ENCODE data around the gene NPAS2. TPM values are rescaled to one million over a fixed set of nuclear protein-coding genes. Genes with fewer than 3 reads are reported as not detected.

Gene NPAS2
- total RNA-seq, 2 donors from 2014 or later = 59.5 to 59.6 TPM

DNA sequence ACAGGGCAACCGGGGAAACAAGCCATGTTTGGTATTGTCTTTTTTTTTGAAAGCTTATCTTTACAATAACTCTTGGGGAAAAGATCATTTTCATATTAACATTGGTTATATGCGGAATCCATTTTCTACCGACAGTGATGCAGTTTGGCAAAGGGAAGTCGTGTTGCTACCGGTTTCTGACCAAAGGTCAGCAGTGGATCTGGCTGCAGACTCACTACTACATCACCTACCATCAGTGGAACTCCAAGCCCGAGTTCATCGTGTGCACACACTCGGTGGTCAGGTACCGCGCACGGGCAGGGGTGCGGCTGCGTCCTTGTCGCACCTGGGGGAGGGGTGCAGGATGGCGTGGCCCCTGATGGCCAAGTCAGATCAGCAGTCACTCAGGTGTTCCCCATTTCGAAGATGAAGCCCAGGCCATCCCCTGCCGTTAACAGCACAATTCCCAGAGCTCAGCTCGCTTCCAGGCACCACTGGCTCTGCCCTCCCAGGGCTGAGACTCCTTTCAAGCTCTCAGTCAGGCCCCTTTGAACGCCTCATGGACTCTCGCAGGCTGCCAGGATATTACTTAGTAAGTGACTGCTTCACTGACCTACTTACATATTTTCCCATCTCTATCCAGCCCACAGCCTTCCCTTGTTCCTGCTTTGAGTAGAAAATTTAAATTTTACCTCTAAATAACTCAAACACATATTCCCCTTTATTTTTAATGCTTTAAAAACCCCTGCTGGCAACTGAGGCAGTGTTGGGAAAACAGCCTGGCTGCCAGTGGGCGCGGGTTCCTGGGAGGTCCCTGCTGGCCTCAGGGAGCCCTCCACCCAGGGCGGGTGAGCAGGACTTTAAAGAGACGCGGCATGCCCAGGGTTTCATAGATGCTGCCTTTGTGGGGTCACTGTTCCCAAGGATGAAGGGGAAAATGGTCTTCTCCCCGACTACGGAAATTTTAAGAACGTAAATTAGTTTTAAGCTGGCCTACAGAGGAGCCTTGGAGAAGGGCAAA, 148.5 kb downstream of the NPAS2 start:
- ATAC-seq (no peak), DNase-seq (no peak)
- intact Hi-C loops (cut with DNase I, micrococcal nuclease) = no loop called here

DNA sequence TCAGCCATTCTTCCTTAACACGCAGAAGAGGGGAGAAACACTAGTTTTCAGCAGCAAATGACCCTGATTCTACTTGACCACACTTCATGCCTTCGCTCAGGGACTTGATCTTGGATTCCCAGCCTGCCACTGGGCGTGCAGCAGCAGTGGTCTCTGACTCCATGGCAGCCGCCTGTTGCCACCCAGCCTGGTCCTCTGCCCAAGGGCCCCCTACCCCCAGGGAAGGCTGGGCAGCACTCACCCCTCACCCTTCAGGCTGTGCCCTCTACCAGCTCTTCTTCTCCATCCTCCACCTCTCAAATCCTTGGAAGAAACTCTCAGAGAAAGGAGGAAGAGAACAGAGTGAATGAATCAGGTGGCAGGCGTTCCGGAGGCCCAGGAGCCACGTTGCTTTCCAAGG, 150.1 kb downstream of the NPAS2 start:
- intact Hi-C loops (cut with DNase I, micrococcal nuclease) = no loop called here

DNA sequence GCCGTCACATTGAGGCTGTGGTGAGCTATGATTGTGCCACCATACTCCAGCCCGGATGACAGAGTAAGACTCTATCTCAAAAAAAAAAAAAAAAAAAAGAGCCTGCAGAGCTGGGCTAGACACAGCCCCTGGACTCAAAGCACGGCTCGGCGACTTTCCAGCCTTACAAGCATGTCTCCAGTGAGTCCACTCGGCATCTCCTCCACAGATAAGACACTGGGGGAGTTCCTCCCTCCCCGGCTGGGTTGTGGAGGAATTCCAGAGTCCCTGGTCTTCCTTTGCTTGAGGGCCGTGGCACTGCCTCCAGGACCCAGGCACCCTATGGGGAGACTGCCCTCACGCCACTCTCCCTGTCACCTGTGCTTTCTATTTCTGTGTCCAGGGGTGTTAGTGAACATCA, 151.3 kb downstream of the NPAS2 start:
- DNase-seq (no peak), ATAC-seq (no peak)
- intact Hi-C loops (cut with DNase I, micrococcal nuclease) = no loop called here

More for the DNA sequence above, 150.1 kb downstream of the NPAS2 start:
- ATAC-seq (no peak), DNase-seq (no peak)

DNA sequence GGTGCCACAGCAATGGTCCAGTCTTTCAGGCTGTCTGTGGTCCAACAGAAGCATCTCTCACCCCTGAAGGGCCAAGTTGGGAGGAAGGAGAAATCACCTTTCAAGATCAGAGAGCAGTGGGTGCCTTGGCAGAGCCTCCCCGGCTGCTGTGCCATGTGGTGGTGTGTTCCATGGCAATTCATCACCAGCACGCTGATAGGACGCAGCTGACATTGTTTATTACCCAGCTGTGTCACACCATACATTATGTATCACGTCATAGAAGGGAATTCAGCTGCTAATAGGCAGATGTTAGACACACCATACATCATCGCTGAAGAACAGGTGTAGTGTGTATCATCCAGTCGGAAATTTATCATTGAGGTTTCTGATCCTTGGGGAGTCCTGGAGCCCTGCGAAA, 152.5 kb downstream of the NPAS2 start:
- no peak for DNase-seq
- intact Hi-C loops (cut with DNase I, micrococcal nuclease) = no loop called here
- ATAC-seq = no peak

DNA sequence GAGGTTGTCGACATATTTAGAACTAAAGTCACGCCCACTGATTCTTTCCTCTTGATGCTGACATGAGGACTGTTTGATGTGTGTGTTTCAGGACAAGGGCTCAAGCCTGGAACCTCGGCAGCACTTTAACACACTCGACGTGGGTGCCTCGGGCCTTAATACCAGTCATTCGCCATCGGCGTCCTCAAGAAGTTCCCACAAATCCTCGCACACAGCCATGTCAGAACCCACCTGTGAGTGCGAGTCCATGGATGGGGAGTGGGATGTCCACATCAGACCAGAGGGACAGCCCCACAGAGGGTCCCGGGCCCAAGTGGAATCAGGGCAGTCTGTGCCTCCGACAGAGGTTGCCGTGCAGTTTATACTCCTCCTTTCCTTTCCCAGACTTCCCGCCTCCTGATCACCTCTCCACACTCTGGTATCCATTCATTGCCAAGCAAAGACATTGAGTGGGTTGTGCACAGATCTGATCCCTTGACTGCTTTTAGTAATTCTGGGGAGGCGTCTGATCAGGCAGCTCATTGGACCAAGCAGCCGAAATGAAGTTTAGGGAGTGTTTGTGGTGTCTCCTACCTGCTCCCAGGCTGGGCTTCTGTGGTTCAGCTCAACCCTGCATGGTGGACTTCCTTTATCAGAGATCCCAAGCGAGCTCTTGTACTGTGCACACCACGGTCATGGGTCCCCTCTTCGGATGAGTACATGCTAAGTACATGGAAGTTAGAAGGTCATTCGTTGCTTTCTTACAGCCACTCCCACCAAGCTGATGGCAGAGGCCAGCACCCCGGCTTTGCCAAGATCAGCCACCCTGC, 155.0 kb downstream of the NPAS2 start:
- ATAC-seq (no peak), DNase-seq (no peak)
- intact Hi-C loops (cut with DNase I, micrococcal nuclease) = no loop called here

GRCh38 chr2:100975521-100975785, 155.5 kb downstream of the NPAS2 start:
- DNase-seq (no peak), ATAC-seq (no peak)
- intact Hi-C loops (cut with DNase I, micrococcal nuclease) = no loop called here

GRCh38 chr2:100976061-100976460, 156.1 kb downstream of the NPAS2 start:
- intact Hi-C loops (cut with DNase I, micrococcal nuclease) = no loop called here
- no peak for DNase-seq

DNA sequence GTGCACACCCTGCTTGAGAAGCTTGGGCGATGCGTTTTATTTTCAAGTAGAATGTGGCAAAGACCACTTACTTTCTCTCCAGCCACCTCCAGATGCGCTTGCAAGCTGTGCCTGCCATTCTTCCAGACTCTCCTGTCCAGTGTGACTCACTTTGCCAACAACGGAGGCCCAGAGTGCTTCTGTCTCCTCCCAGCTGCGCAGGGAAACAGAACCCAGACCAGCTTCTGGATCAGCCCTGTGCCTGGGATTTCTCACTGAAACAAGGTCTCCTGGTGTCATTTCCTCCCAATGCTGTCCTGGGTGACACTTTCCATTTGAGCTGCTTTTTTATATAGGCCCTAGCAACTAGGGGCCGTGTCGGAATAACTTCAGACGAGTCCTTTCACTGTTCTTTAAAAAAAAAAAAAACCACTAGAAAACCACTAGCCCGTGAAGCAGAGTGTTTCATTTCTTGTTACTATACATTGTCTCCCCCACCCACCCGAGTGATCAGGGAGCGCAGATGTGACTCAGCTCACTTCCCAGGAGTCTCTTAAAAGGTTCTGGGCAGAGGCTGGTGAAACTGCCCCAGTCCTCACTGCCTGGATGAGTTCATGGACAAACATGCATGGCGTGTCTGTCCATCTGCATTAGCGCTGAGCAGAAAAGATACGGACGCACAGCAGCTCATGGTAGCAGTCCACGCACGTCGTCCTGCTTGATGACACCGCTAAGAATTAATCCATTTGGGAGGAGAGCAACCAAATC, 156.9 kb downstream of the NPAS2 start:
- ATAC-seq (no peak), DNase-seq (no peak)
- intact Hi-C loops (cut with DNase I, micrococcal nuclease) = no loop called here

More at GRCh38 chr2:100976061-100976460, 156.1 kb downstream of the NPAS2 start:
- ATAC-seq = no peak

GRCh38 chr2:100977511-100977910, 157.6 kb downstream of the NPAS2 start:
- ATAC-seq = no peak
- intact Hi-C loops (cut with DNase I, micrococcal nuclease) = no loop called here
- DNase-seq = no peak

DNA sequence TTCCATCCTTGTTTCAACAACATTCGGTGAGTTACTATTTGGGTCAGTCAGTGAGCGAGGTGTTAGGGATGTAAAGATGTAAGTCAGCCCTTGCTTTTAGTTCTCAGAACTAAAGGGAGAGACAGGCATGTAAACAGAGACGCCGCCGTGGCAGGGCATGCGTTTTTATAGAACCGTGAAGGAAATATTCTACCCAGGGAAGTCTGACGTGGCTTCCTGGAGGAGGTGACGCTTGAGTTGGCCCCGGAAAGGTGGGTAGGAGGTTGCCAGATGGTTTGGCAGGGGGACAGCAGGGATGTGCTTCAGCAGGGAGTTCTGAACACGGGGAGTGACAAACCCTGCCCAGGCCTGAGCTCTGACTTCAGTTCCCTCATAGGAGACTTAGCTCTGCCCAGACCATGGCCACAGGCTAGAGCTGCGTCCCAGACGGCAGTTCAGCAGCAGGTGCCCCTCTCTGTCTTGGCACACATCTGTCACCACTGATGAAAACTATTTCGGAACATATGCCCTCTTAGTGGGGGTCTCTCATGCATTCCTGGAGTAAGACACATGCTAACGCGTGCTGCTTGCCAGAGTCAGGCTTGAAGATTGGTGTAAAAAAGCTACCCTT, 158.7 kb downstream of the NPAS2 start:
- no peak for ATAC-seq
- intact Hi-C loops (cut with DNase I, micrococcal nuclease) = no loop called here
- no peak for DNase-seq

GRCh38 chr2:100980046-100980445, 160.1 kb downstream of the NPAS2 start:
- ATAC-seq = no peak
- intact Hi-C loops (cut with DNase I, micrococcal nuclease) = loop anchor here in 1 of 2 donors (10.0 kb wide), 1 partner anchor 365 kb away; no protein-coding TSS in a partner anchor
- DNase-seq = no peak

DNA sequence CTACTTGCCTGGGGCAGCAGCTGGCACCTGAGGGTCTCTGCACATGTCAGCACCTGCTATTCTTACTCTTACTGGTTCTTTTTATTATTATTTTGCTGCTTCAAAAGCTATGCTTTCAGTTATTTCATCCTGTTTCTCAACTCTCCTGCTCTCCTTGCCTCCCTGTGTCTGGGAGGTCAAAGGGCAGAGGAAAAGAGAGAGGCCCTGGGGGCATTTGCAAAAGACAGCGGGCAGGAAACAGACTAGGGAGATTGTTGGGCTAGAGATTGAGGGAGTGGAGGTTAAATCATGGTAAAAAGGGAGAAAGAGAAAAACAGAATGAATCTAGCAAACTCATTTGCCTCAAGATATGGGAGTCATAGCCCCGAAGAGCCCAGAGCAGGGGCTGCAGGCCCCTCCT, 161.1 kb downstream of the NPAS2 start:
- ATAC-seq (no peak), DNase-seq (no peak)
- intact Hi-C loops (cut with DNase I, micrococcal nuclease) = loop anchor here in 1 of 2 donors (10.0 kb wide), 1 partner anchor 366 kb away; no protein-coding TSS in a partner anchor

DNA sequence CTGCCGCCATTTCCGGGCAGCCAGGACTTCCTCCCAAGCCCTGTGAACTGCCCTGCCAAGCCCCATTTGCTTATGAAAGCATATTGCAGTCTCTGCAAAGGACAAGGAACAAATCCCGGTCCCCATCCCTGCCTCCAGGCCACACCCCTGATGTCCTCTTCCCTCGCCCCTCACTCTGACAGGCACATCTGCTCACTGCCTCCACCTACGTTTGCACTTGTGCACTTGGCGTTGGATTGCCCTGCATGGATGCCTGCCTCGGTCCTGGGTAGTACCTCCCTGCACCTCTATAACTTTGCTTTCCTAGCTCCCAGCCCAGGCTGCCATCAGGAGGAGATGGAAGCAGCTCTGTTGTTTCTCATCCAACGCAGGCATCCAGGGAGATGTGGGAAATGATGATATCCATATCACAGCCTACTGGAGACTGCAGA, 162.5 kb downstream of the NPAS2 start:
- intact Hi-C loops (cut with DNase I, micrococcal nuclease) = loop anchor here in 1 of 2 donors (10.0 kb wide), 1 partner anchor 368 kb away; no protein-coding TSS in a partner anchor
- ATAC-seq (no peak), DNase-seq (no peak)

DNA sequence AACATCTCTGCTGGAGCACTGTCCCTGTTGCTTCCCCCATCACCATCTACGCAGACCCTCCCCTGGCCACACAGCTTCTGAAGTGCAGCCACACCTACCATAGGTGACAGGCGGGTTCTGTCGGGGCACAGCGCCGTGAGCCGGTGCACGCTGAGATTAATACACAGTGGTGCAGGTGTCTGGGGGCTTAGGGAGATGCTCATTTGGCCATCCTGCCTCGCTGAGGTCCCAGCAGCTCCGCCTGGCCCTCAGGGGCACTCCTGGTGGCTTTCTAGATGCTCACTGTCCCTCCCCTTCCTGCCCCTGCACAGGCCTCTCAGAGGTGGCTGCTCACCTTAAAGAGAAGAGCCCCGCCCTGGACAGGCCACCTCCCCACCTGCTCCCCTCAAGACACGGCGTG, 163.3 kb downstream of the NPAS2 start:
- no peak for DNase-seq
- intact Hi-C loops (cut with DNase I, micrococcal nuclease) = loop anchor here in 1 of 2 donors (10.0 kb wide), 1 partner anchor 368 kb away; no protein-coding TSS in a partner anchor
- ATAC-seq = no peak

DNA sequence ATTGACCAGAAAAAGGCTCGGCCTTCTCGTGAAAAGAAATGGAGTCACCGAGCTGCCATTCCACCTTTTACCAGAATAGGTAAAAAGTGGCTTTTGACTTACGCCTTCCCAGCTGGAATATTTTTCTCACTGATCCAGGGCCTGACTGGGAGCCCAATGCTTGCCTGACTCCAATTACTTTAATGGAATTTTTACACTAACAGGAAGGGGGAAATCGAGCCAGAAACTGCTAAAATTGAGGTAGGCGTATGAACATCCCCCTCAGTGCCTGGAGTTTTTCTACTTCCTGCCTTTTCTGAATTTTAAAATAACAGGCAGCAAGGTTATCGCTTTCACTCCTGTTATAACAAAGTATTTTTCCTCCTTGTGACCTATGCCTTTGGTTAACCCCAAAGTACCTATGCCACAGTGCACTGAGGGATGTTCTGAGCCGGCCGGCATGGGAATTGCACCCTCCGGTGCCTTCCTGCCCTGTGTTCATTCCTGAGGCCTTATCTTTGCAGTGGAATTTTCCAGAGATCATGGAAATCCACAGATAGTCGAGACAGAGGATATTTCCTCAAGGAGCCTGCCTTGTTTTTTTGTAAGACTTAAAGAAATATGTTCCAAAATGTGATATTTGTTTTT, 163.9 kb downstream of the NPAS2 start:
- no peak for ATAC-seq
- DNase-seq = no peak
- intact Hi-C loops (cut with DNase I, micrococcal nuclease) = loop anchor here (2.0 to 10.0 kb wide), 2 partner anchors 253 to 369 kb away; no protein-coding TSS in a partner anchor

- ATAC-seq (peak; percentile 79), DNase-seq (peak; percentile 58 to 76)
- intact Hi-C loops (cut with DNase I, micrococcal nuclease) = loop anchor here (2.0 to 10.0 kb wide), 3 partner anchors 254 to 378 kb away; no protein-coding TSS in a partner anchor
Measured at GRCh38 chr2:100984892-100985307, 165.0 kb downstream of the NPAS2 start.

DNA sequence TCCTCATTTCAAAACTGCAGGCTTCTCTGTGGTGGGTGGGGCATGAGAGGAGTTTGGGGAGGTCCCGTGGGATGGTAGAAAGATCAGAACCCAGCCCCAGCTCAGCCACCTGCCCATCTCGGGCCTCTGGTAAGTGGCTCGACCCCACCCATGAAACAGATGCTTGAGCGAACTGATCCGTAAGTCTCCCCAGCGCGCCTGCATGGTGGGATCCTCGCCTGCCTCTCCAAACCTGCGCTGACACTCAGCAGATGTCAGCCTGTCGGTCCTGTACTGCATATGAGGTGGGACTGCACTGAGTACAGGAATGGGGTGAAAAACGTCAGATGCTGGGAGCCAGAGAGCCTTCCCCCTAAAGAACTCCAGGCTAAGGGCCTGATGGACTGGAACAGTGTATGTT, 166.2 kb downstream of the NPAS2 start:
- intact Hi-C loops (cut with DNase I, micrococcal nuclease) = loop anchor here (5.0 to 10.0 kb wide), 2 partner anchors 371 to 379 kb away; no protein-coding TSS in a partner anchor
- DNase-seq = no peak
- ATAC-seq = no peak

DNA sequence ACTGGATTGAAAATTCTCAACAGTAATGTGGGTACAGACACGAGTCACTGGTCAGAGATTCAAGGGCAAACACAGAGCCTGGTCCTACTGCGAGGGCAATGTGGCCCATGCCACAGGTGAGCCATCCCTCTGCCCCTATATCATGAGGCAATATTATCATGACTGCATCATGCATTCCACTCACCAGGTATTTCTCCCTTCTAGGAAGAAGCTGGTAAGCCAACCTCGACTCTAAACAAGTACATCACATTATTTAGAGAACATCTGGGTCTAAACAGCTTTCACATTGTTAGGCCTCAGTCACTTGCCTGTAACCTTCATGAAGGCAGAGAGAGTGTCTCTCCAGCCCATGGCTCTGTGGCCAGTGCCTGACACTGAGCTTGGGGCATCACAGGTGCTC, 167.6 kb downstream of the NPAS2 start:
- DNase-seq (no peak), ATAC-seq (no peak)
- intact Hi-C loops (cut with DNase I, micrococcal nuclease) = loop anchor here (5.0 to 10.0 kb wide), 2 partner anchors 373 to 380 kb away; no protein-coding TSS in a partner anchor

All from left colon (tissue), 2 donors.